HepG2 (cell line): ENCODE data around the gene CLHC1. TPM values are rescaled to one million over a fixed set of nuclear protein-coding genes. Genes with fewer than 3 reads are reported as not detected.
A peak's percentile ranks its signal among the peaks of the same experiment; 100 is the strongest.

Experiments
- ERF ChIP-seq: IDR thresholded peaks from 2 replicates; pipeline ENCODE4 v1.6.1; 2018; ENCODE audit warnings: missing biosample characterization, missing genetic modification reagents
- EZH2 ChIP-seq: conservative IDR thresholded peaks from 2 replicates; pipeline ENCODE4 v1.6.1; 2012; ENCODE audit warnings: mild to moderate bottlenecking, low read depth, low read length, moderate library complexity
- FOXA3 ChIP-seq: IDR thresholded peaks from 2 replicates; pipeline ENCODE4 v1.6.1; 2016; ENCODE audit warnings: missing genetic modification reagents, missing compliant biosample characterization
- FOXK2 ChIP-seq: fragments of 450-650 bp; IDR thresholded peaks from 2 replicates; pipeline ENCODE4 v1.6.1; 2016
- GABPA ChIP-seq, 2 experiments: IDR thresholded peaks; 2 replicates each; pipeline ENCODE4 v1.6.1; 2011 to 2016; ENCODE audit warnings: low read depth in 2 of 2, low read length in 1 of 2, missing biosample characterization in 1 of 2, missing genetic modification characterization in 1 of 2
- GMEB2 ChIP-seq: IDR thresholded peaks from 2 replicates; pipeline ENCODE4 v1.6.1; 2016; ENCODE audit warnings: missing biosample characterization, missing genetic modification reagents, low read depth
- NCOA2 ChIP-seq: sonication (generic); formaldehyde crosslinking; IDR thresholded peaks from 2 replicates; pipeline ENCODE4 v1.8.0; 2022; ENCODE audit warnings: inconsistent platforms
- NFAT5 ChIP-seq: sonication (generic); formaldehyde crosslinking; IDR thresholded peaks from 2 replicates; pipeline ENCODE4 v1.4.0; 2020; ENCODE audit warnings: missing genetic modification reagents
- PAXIP1 ChIP-seq: sonication (generic); formaldehyde crosslinking; conservative IDR thresholded peaks from 2 replicates; pipeline ENCODE4 v1.4.0; 2020; ENCODE audit warnings: mild to moderate bottlenecking, missing genetic modification reagents, moderate library complexity
- RBM22 ChIP-seq: fragments of 200-400 bp; formaldehyde crosslinking; optimal IDR thresholded peaks from 2 replicates; pipeline ENCODE3; 2017; ENCODE audit warnings: mild to moderate bottlenecking, low read length, moderate library complexity
- SOX6 ChIP-seq, 2 experiments: fragments of 450-650 bp in 1 of 2; sonication (generic) in 1 of 2; formaldehyde crosslinking in 1 of 2; IDR thresholded peaks; 2 replicates each; pipeline versions ENCODE4 v1.4.0 to v1.6.1; 2017 to 2020; ENCODE audit warnings: antibody characterized with exemption in 1 of 2, mild to moderate bottlenecking in 1 of 2, missing genetic modification reagents in 1 of 2
- U2AF1 ChIP-seq: fragments of 200-400 bp; formaldehyde crosslinking; optimal IDR thresholded peaks from 2 replicates; pipeline ENCODE3; 2017; ENCODE audit warnings: mild to moderate bottlenecking, low read depth, low read length
- ZNF570 ChIP-seq: sonication (generic); formaldehyde crosslinking; IDR thresholded peaks from 2 replicates; pipeline ENCODE4 v1.4.0; 2020; ENCODE audit warnings: mild to moderate bottlenecking, missing genetic modification reagents, borderline replicate concordance
- ZNF720 ChIP-seq: sonication (generic); formaldehyde crosslinking; IDR thresholded peaks from 2 replicates; pipeline ENCODE4 v1.4.0; 2020; ENCODE audit warnings: missing genetic modification reagents
- polyA plus RNA-seq, 8 experiments: library from polyadenylated mRNA; depleted of rRNA in 3 of 8; stranded (reverse) in 7 of 8; unstranded in 1 of 8; fragments of >200 nt; fragmentation: Illumina TruSeq in 4 of 8; extraction: Trizol in 4 of 8; gene quantifications; 2 replicates each; pipeline versions ENCODE4 v1.2.1 to v1.2.3, GENCODE V29; 2011 to 2016; ENCODE audit warnings: low read depth in 4 of 8, missing spikeins in 1 of 8, mixed read lengths in 1 of 8; ENCODE audit not compliant: insufficient read depth in 1 of 8
- total RNA-seq, 5 experiments: library from RNA; depleted of rRNA; stranded (reverse); fragments of >200 nt; fragmentation: Illumina TruSeq; extraction: Trizol; gene quantifications; 2 replicates each; pipeline ENCODE4 v1.2.3, GENCODE V29; 2016; ENCODE audit warnings: low read depth in 1 of 5

CLHC1 gene
- total and polyA plus RNA-seq, 2 of the 13 experiments (the other 11 are each of a cell fraction or from before 2014, with no cell fraction given), result 9.8 to 12.6 TPM

GRCh38 chr2:55232084-55232862, at the start of gene CLHC1, which contains the start of gene RPS27A (continued):
- TF ChIP-seq RBM22 (peak; percentile 74), ZNF720 (no peak), ZNF570 (CRISPR knock-in tag) (no peak), PAXIP1 (peak; percentile 52; the same call in 1 of the 2 replicates), FOXK2 (no peak), GMEB2 (CRISPR knock-in tag) (peak; percentile 12; the same call in 1 of the 2 replicates), ERF (CRISPR knock-in tag) (peak; percentile 62), SOX6 (IDR thresholded peaks at IDR 0.05) (no peak), SOX6 (CRISPR knock-in tag; IDR thresholded peaks at IDR 0.05) (peak; percentile 81), NCOA2 (CRISPR knock-in tag) (peak; percentile 51; the same call in 1 of the 2 replicates), EZH2 (no peak), NFAT5 (CRISPR knock-in tag) (peak; percentile 80; the same call in 1 of the 2 replicates), FOXA3 (CRISPR knock-in tag) (peak; percentile 56), GABPA (IDR thresholded peaks at IDR 0.05; ENCODE audit: low read depth, low read length) (peak; percentile 61), GABPA (CRISPR knock-in tag; IDR thresholded peaks at IDR 0.05; ENCODE audit: low read depth) (peak; percentile 89), U2AF1 (no peak)
